HS-27A (cell line): ENCODE measurements around the gene SLC35B2.

Source experiments
- DNase-seq: peaks from one replicate; pipeline ENCODE4 v3.0.0-alpha.2; 2012; ENCODE audit warnings: low read depth, missing footprints

The SLC35B2 gene

DNA sequence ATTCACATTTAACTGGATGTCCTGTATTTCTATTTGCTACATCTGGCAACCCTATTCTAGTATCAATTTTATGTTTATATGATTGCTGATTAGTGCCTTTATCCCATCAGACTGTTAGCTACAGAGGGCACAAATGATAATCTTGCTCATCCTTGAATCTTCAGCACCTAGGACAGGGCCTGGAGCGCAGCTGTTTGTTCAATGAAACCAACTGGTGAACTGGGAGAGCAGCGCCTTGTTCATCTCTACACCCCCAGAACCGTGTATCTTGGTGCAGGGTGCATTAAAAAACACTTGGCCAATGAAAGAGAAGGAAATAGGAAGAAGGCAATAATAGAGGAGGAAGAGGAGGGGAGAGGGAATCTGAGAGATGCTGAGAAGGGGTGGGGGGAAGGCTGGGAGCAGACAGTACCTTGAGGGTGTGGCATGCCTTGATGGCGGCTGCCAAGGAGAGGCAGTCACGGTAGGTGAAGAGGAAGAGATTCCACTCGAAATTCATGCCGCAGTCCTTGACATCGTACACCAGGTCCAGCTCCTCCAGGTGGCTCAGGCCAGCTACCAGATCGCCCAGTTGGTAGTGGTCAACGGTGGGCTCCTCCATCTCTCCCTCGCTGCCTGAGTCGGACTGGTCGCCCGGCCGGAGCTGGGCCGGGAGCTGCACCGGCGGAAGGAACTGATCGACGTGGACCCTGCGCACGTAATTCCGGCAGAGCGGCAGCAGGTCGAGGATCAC, 28.4 kb upstream of the SLC35B2 start:
- no peak for DNase-seq

DNA sequence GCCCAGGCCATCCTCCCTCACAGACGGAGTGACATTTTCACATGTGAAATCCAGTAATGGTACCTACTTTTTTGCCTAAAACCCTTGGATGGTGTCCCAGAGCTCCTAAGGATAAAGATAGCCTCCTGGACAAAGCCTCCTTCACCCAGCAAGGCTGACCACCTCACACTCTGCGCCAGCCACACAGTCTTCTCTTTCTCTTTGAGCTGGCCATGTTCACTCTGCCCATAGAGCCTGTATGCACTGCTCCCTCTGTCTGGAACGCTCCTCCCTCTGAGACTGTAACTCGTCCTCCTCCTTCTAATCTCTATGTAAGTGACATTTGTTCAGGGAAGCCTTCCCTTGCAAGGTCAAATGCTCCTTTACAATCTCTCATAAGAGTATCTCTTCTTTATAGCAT, 27.5 kb upstream of the SLC35B2 start:
- DNase-seq = no peak

DNA sequence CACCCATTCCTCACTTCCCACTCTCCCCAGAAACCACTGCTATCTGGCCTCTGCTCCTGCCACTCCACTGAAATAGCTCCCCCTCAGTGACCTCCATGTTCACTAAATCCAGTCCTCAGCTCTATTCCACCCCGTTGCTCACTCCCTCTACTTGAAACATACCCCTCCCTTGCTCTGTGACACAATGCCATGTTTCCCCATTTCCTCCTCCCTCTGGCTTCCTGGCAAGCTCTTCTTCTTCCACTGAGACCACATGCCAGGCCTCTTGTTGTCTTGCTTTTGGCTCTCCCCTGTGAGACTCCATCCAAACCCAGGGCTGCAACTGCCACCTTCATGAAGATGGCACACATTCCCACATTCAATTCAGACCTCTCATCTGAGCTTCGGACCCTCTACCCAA, 26.8 kb upstream of the SLC35B2 start:
- no peak for DNase-seq

DNA sequence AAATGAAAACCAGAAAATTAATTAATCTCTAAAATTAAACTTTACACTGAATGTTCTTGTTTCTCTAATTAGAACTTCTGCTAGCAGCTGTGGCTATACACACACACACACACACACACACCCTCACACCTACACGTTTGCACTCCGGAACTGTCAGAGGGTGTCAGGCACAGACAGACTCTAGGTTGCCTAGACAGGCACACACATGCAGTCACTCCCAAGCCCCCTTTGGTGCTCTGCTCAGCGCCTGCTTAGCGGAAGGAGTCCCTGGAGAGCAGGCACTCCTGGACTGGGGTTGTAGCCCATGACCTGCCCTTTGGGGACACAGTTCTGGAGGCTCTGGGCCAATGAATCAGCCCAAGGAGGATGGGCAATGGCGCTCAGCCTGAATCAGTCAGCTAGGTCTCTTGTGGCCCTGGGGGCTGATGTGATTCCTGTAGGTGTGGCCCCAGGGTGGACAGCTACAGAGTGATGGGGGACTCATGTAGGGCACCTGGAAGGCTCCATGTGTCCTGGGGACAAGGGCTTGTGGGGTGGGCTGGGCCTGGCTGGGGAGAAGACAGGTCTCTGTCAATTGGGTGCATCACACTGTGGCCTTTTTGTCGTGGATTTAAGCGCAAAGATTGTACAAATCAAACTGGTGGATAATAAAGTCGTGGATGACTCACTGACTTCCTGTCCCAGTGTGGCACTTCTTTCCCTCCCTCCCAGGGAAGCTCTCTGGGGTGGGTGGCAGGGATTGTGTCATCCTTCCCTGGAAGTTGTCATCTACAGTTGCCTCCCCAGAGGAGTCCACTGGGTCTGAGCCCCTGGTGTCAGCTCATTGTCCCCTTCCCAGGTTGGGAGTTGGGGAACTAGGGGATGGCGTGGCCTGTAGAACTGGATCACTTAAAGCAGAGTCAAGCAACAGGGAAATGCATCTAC, 21.7 kb upstream of the SLC35B2 start:
- no peak for DNase-seq

DNA sequence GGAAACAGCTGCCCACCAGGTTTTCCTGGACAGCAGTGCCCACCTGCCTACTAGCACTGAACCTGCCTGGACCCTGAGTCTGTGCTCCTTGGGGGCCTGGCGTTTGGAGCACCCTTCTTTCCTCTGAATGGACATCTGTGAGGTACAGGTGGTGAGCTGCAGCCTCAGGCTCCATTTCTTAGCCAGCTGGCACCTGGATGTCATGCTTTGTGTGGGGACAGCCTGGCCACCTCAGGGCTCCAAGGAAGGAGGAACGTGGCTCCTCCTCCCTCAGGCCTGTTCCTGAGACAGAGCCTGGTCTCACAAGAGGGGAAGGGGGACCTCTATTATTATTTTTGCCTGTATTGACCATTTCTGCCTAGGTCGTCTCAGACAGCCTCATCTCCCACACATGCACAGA, 21.0 kb upstream of the SLC35B2 start:
- no peak for DNase-seq

DNA sequence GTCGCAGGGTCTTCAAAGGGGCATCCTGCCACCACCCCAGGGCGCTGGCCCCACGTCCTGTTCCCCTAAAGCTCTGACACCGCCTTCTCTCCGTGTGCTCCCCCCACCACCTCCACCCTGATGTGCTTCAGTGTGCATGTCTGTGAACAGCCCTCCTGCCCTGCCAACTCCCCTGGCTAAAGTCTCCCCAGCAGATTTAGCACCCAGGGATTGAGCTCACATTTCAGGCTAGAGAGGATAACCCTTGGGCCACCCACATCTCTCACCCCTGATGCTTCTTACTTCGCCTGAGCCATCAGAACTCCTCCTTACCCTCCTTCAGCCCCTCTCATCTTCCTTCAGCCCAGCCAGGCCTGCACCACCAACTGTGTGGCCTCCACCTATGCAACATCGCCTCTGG, 20.4 kb upstream of the SLC35B2 start:
- DNase-seq = no peak

DNA sequence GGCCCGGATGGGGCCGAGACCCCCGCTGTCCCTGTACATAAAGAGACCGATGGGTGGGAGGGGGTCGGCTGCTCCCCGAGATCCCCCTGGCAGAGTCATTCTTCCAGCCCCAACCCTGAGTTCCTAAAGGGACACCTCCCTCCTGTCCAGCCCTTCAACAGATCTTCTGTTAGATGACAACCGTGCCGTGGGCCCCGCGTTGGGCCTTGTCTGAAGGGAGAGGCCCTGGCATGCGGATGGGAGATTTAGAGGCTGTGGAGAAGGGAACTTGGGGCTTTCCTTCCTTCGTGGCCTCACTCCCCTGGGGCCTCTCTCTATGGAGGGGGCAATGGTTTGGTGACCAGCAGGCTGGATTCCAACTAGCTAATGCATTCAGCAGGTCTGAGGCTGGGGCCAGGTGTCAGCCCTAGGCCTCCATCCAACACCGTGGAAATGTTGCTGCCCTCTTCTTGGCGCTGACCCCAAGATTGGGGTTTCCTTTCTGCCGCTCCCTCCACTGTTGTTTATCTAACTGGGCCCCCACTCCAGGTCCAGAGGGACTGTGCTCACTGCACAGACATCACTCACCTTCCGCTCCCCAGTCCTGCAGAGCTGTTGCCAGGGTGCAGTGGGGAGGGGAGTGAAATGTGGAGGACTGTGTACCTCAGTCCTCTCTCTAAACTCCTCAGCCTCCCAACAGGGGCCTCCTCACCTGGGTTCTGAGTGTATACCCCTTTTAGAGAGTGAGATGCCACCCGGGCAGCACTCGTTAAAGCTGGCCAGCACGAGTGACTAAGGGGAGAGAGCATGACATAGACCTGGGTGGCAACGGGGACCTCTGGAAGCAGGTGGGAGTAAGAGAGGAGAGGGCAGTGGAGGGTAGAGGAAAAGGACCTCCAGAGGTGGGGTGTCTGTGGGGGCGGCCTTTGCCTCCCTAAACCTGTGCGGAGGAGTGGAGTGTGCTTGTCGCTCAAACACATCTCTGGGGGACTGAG, 19.6 kb upstream of the SLC35B2 start:
- no peak for DNase-seq

DNA sequence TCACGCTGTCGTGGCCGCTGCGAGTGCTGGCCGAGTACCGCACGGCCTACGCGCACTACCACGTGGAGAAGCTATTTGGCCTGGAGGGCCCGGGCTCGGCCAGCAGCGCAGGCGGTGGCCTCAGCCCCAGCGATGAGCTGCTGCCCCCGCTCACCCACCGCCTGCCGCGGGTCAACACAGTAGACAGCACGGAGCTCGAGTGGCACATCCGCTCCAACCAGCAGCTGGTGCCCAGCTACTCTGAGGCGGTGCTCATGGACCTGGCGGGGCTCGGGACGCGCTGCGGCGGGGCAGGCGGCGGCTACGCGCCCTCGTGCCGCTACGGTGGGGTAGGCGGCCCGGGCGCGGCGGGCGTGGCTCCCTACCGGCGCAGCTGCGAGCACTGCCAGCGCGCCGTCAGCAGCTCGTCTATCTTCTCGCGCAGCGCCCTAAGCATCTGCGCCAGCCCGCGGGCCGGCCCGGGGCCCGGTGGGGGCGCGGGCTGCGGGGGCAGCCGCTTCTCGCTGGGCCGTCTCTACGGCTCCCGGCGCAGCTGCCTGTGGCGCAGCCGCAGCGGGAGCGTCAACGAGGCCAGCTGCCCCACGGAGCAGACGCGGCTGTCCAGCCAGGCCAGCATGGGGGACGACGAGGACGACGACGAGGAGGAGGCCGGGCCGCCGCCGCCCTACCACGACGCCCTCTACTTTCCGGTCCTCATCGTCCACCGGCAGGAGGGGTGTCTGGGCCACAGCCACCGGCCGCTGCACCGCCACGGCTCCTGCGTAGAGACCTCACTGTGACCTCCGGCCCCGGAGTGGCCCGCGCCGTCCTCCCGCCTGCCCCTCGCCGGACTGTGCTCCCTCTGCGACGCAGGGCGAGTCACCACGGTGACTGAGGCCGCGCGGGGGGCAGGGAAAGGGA, 18.7 kb upstream of the SLC35B2 start:
- DNase-seq = no peak

DNA sequence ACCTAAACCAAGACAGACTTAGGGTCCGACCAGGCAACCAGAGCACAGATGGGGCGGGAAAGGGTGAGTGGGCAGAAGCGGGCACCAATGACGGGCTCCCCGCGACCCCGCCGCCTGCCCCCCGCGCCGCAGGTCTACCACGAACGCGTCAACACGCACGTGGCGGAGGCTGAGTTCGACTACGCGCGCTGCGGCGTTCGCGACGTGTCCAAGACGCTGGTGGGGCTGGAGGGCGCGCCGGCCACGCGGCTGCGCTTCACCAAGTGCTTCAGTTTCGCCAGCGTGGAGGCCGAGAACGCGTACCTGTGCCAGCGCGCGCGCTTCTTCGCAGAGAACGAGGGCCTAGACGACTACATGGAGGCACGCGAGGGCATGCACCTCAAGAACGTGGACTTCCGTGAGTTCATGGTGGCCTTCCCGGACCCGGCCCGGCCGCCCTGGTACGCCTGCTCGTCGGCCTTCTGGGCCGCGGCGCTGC, 18.0 kb upstream of the SLC35B2 start:
- DNase-seq = no peak

DNA sequence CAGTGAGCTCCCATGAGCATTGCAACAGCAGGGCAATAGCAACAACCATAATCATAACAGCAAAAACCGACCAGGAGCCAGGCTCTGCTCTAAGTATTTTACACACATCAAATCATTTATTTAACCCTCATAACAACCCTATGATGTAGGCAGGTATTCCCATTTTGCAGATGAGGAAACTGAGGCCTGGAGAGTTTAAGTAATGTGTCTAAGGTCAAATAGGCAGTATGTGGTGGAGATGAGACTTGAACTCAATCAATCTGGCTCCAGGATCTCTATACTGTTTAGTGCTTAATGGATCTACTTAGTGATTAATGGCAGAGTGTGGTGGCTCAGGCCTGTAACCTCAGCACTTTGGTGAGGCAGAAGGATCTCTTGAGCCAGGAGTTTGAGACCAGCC, 16.3 kb upstream of the SLC35B2 start:
- DNase-seq = no peak

DNA sequence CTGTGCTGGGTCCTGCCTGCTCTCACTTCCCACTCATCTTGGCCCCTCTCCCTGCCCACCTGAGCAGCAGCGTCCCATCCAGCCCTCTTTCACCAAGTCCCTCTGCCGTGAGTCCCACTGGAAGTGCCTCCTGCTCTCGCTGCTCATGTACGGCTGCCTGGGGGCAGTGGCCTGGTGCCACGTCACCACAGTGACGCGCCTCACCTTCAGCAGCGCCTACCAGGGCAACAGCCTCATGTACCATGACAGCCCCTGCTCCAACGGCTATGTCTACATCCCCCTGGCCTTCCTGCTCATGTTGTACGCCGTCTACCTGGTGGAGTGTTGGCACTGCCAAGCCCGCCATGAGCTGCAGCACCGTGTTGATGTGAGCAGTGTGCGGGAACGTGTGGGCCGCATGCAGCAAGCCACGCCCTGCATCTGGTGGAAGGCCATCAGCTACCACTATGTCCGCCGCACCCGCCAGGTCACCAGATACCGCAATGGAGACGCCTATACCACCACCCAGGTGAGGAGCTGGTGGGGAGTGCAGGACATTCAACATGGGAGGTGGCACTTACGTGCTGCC, 15.8 kb upstream of the SLC35B2 start:
- DNase-seq = no peak

DNA sequence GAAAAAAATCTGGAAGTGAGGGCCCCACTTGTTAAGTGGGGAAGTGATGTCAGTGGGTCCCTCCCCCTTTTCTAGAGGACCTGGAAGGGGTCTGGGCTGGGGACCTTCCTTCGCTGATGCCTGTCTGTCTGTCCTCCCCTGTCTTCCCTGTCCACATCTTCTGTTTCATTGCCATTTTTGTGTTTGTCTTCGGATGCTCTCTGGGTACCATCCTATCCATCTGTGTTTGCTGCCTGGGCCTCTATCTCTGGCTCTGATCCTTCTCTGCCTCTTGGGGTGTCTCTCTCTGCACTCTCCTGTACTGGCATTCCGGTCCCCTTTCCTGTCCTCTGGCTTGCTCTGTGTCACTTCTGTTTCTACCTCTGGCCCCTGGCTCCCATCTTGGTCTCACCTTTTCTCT, 15.2 kb upstream of the SLC35B2 start:
- no peak for DNase-seq

DNA sequence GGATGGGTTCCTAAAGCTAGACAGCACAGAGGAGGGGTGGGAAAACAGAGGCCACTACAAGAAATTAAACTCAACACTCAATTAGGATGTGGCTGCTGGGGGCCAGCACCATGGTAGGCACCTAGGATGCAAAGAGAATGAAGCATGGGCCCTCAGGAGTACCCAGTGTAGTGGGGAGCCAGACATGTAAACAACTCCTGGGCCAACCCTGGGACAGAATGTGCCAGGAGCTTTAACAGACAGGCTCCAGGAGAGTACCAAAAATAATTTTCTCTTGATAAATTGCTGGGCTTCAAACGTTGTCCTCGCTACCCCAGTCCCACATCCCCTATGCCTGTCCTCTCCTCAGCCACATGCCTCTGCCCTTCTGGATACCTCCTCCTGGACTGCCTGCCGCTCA, 14.6 kb upstream of the SLC35B2 start:
- DNase-seq = no peak

DNA sequence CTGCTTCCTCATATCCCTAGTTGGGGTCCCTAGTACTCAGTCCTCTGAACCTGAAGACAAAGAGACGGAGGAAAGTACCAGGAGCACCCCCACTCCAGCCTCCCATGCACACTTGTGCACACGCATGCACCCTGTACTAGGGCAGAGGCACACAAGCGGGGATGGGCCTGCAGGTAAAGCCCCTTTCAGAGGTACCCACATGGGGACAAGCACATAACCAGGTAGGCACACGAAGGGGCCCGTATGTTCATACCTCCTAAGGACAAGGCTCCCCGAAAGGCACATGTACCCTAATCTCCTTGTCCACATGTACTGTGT, 14.0 kb upstream of the SLC35B2 start:
- DNase-seq = no peak

DNA sequence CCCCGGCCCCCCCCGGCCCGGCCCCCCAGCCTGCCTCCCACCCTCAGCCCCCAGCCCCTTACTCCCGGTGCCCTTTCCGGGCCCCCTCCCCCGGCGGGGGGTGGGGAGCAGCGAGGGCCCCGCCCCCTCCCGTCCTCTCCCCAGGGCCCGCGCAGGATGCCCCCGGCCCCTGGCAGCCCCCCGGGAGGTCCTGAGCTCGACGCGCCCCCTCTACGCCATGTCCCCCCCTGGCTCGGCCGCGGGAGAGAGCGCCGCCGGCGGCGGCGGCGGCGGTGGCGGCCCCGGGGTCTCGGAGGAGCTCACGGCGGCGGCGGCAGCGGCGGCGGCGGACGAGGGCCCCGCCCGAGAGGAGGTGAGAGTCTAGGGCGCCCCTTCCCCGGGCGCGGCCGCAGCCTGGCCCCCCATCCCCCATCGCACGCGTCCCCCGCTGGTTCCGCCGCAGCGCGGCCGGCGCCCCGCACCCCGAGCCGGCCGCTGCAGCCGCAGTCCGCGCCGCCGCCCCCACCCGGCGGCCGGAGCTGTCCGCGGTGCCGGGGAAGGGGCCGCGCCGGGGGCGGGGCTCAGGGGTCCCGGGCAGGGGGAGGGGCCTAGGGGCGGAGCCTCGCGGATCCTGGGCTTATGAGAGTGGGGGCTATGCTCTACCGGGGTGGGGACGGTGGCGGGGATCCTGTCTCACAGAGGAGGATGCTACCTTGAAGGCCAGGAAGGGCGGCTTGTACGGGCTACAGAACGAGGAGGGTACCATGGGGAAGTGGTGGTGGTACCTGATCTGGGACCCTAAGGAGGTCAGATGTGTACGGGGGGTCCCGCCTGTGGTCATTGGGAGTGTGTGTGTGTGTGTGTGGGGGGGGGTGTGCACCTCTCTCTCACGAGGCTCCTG, 13.4 kb upstream of the SLC35B2 start:
- DNase-seq = no peak

DNA sequence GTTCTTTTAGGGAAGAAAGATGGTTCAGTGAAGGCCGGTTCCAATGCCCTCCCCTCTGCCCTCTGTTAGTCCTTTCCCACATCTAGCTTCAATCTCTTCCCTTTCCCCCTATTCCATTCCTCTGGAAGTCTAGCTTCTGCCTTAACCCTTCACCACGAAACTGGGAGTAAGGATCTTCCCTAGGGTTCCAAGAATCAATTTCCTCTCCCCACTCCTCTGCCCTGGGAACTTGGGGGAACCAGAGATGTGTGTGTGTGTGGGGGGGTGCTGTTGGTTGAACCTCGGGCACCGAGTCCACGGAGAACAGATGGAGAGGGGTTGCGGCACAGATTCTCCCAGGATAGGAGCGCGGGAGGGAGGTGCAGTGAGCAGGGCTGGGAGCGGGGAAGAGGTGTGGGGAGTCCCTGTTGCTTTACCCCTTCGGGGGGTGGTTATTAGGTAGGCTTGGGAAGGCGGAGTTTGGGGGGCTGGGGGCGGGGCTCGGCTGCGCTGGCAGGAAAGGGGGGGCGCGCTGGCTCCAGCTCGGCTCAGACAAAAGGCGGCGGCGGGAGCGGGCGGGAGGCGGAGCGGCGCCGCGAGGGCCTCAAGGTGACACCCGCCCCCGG, 12.7 kb upstream of the SLC35B2 start, which contains the start of gene TMEM151B:
TSS of gene TMEM151B (plus strand) at position 530 of the 605 bp plus-strand sequence. CDS start 293 bp downstream, outside the sequence.
- DNase-seq = no peak

DNA sequence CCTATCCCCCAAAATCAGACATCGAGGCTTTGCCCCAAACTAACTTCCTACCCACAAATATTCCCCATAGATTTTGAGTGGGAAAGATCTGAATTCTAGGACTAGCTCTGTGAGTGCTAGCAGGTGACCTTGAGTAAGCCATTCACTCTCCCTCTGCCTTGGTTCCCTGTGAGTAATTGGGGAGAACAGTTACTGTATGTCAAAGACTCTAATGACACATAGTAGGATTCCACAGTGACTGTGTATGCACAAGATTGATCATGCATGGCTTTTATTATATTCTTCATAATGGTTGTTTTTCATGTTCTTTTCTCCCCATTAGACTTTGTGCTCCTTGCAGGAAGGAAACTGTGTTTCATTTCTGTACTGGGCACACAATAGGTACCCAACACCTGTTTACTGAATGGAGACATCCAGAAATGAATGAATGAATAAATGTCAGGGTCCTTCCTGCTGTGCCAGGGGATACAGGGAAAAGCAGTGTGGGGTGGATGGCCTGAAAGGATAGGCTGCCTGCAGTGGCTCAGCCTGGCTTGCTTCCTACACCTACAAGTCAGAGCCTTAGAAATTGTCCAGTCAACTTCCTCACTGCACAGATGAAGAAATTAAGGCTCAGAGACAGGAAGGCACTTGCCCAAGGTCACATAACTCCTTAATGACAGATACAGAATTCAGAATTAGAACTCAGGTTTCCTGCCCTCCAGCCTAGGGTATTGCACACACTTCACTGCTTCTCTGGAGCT, 12.0 kb upstream of the SLC35B2 start:
- DNase-seq = no peak

DNA sequence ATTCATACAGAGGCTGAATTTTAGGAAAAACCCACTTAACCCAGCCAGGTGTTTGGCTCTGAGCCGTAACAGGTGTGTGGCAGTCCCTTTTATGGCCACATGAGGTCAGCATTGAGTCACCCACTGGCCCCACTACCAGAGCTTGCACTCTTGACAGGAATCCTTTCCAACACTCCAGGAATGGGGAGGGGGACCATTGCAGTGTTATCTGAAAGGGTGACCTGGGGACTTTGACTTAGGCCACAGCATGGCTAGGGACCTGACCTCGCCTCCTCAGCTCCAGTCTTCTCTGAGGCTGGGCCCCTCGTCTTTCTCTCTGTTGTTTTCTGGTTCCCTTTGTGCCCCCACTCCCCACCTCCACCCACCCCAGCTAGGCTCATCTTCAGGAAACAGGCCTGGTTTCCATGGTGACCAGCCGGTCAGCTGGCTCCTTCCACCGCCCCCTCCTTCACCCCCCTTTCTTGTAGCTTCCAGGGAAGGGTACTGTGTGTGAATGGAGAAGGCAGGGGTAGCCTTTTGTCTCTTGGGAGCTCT, 10.8 kb upstream of the SLC35B2 start:
- no peak for DNase-seq
